ENCODE results near the gene YY1.
"Not testable (repeated sequence)": the region's sequence is repeated elsewhere in the genome, so short reads cannot be mapped to it uniquely, and the experiment has no call there.

The YY1 gene

GRCh38 chr14:100238419-100239210, at the start of gene YY1:
Gene YY1 (plus strand): TSS chr14:100239144. CDS start chr14:100239245, 101 bp downstream.
- peak; percentile 99 for DNase-seq (ENCODE audit: low spot score)

- DNase-seq (ENCODE audit: low spot score), result no peak
Observed at GRCh38 chr14:100190126-100190525, 48.8 kb upstream of the YY1 start.

GRCh38 chr14:100191584-100192249, 47.2 kb upstream of the YY1 start:
- no peak for DNase-seq (ENCODE audit: low spot score)

GRCh38 chr14:100192250-100192671, 46.7 kb upstream of the YY1 start:
- no peak for DNase-seq (ENCODE audit: low spot score)

- DNase-seq (ENCODE audit: low spot score), result peak; percentile 99
Observed at GRCh38 chr14:100192672-100193416, 46.1 kb upstream of the YY1 start.

DNA sequence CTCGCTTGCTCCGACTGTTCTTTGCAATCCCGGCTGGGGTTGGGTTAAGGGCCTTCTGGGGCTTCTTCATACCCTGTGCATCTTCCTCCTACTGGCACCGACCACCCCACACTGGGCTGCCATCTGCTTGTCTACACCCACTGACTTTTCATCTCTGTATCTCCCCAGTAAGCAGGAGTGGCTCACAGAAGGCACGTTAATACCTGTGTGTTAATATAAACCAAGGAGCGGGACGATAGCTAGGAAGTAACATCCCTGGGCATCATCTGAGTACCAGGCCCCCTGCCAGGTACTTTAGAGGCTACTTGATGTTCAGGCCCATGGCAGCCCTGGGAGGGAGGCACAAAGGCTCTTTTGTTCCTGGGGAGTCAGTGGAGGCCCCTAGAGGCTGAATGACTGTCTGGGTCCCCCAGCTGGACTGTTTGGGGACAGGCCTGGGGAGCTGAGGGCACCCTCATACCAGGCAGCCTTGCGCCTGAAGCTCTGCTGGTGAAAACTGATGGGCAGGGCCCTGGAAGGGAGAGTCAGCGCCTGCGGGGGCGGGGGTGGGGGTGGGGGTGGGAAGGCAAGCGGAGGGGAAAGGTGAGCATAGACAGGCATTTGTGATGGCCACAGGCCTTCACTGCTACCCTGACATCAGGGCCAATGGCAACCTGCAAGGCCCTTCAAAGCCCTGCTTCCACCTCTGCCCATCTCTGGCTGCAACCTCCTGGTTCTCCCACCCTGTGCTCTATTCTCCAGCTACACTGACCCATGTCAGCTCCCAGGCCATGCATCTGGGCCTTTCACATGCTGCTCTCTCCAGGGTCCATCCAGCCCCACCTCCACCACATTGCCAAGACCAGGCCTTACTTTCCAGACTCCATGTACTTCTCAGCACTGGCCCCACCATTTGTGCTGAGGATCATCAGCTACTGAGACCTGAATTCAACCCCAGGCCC, 45.3 kb upstream of the YY1 start:
- no peak for DNase-seq (ENCODE audit: low spot score)

DNA sequence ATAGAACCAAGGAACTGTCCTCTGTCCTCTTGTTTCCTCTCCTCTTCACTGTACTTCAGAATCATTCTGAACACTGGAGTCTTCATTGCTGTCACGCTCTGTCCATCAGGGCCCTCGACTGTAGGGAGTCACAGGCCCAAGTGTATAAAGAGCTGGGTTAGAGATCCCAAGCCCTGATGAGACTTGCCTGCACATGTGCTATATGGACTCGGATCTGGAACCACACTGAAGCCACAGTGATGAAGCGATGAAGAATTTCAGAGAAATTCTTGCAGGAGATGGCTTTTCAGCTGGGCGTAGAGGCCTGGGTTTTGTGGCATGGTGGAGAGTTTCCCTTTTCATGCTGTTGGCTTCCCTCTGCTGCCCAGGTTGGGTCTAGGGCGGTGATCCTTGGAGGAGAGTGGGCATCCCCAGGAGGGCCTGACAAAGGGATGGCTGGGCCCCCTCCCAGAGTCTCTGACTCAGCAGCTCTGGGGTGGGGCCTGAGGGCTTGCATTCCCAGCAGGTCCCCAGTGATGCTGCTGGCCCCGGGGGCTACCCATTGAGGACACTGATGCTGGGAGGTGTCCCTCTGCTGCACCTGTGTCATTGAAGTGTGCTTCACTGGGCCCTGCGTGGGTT, 39.6 kb upstream of the YY1 start:
- DNase-seq (ENCODE audit: low spot score), result no peak

DNA sequence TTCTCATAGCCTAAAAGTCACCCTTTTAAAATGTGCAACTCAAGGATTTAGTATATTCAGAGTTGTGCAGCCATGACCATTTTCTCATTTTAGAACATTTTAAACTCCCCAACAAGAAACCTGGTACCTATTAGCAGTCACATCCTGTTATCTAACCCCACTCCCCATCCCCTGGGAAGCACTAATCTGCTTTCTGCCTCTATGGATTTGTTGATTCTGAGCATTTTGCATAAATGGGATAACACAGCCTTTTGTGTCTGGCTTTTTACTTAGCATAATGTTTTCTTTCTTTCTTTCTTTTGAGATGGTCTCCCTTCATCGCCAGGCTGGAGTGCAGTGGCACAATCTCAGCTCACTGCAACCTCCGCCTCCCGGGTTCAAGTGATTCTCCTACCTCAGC, 38.6 kb upstream of the YY1 start:
- DNase-seq (ENCODE audit: low spot score), result no peak

DNA sequence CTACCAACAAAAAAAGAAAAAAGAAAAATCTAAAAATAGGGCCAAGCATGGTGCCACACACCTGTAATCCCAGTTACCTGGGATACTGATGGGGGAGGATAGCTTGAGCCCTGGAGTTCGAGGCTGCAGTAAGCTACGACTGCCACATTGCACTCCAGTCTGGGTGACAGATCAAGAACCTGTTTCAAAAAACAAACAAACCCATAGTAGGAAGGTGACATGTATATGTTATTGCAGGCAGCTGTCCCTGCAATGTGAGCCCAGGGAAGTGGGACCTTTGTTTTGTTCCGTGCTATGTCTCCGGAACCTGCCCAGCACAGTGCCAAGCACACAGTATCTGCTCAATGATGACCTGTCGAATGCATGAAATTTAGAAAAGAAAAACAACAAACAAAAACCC, 37.2 kb upstream of the YY1 start:
- DNase-seq (ENCODE audit: low spot score), result no peak

DNA sequence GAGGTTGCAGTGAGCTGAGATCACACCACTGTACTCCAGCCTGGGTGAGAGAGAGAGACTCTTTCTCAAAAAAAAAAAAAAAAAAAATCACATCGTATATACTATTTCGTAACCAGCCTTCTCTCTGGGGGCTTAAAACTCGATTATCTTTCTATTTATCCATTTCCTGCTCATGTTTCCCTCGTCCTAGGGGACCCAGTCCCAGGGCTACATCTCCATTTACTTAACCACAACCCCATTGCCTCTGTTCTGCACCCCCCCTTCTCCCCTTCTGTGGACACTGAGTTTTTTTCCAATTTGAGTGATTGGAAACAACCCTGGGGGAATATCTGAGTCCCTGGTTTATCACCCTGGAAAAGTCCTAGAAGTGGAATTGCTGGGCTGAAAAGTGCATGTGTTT, 36.2 kb upstream of the YY1 start:
- DNase-seq (ENCODE audit: low spot score), result no peak

- no peak for DNase-seq (ENCODE audit: low spot score)
Observed at GRCh38 chr14:100203146-100203545, 35.8 kb upstream of the YY1 start.

DNA sequence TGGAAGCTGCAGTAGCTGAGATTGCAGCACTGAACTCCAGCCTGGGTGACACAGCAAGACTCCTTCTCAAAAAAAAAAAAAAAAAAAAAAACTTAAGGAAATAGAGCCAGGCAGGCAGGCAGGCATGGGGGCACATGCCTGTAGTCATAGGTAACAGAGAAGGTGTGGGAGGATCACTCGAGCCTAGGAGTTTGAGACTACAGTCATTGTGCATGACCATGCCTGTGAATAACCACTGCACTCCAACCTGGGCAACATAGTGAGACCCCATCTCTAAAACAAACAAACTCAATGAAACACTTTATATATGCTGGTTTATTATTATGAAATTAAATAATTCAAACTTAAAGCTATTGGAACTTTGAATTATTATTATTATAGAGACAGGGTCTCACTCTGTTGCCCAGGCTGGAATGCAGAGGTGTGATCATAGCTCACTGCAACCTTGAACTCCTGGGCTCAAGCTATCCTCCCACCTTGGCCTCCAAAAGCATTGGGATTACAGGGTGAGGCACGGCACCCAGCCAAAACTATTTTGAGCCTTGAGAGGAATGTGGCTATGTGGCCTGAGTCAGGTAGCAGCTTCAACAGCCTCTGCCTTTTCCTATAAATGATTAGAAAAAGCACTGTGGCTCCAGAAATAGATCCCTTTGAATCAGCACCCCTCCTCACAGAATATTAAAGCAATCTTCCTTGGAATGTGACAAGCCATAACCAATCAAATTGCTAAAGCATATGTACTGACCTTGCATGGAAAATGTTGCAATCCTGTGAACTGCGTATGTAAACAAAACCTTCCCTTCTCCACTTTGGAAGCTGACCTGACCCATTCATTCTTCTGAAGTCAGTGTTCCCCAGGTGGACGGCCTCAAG, 34.7 kb upstream of the YY1 start:
- no peak for DNase-seq (ENCODE audit: low spot score)

DNA sequence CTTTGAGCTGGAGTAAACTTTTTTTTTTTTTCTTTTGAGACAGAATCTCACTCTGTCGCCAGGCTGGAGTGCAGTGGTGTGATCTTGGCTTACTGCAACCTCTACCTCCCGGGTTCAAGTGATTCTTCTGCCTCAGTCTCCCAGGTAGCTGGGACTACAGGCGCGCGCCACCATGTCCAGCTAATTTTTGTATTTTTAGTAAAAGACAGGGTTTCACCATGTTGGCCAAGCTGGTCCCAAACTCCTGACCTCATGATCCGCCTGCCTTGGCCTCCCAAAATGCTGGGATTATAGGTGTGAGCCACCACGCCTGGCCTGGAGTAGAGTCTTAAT, 34.1 kb upstream of the YY1 start:
- not testable (repeated sequence) for DNase-seq (ENCODE audit: low spot score)

DNA sequence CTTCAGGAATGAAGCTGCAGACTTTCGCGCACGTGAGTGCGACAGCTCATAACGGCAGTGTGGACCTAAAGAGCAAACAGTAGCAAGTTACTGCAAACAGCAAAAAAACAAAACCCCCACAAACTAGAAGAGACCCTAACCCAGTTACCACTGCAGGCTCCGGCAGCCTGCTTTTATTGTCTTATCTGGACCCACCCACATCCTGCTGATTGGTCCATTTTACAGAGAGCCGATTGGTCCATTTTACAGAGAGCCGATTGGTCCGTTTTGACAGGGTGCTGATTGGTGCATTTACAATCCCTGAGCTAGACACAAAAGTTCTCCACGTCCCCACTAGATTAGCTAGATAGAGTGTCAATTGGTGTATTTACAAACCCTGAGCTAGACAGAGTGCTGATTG, 31.4 kb upstream of the YY1 start:
- DNase-seq (ENCODE audit: low spot score), result not testable (repeated sequence)

- DNase-seq (ENCODE audit: low spot score), result not testable (repeated sequence)
Observed at GRCh38 chr14:100208136-100208535, 30.8 kb upstream of the YY1 start.

DNA sequence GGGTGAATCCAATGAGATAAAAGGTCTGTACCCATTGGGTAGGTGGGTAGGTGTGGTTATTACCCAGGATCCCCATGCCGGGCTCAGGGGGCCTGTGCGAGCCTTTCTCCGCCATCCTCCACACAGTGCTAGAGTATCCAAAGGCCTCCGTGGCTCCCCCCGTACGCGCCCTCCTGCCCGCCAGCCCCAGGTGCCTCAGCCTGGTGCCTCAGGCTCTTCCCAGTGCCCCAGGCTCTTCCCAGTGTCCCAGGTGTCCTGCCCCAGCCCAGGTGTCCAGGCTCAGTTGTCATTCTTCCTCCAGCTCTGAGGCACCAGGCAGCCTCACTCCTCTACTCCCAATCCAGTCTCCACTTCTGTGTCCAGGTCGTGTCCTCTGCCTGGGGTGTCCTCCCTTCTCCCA, 27.6 kb upstream of the YY1 start:
- no peak for DNase-seq (ENCODE audit: low spot score)

DNA sequence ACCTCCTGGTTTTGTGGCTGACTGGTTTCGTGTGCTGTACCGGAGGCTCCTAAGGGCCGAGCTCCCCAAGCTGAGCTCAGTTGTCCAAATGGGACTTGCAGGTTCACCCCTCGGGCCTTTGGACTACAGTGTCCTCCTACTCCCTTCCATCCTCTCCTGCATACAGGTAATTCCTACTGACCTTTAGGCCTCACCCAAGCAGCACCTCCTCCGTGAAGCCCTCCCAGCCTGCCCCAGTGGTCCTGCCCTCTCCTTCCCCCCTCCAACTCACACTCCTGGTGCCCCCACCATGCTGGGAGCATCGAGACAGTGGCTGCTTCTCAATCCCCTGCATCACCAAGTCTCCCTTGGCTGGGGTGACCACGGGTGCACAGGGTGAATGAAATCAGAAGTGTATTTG, 27.1 kb upstream of the YY1 start:
- no peak for DNase-seq (ENCODE audit: low spot score)

DNA sequence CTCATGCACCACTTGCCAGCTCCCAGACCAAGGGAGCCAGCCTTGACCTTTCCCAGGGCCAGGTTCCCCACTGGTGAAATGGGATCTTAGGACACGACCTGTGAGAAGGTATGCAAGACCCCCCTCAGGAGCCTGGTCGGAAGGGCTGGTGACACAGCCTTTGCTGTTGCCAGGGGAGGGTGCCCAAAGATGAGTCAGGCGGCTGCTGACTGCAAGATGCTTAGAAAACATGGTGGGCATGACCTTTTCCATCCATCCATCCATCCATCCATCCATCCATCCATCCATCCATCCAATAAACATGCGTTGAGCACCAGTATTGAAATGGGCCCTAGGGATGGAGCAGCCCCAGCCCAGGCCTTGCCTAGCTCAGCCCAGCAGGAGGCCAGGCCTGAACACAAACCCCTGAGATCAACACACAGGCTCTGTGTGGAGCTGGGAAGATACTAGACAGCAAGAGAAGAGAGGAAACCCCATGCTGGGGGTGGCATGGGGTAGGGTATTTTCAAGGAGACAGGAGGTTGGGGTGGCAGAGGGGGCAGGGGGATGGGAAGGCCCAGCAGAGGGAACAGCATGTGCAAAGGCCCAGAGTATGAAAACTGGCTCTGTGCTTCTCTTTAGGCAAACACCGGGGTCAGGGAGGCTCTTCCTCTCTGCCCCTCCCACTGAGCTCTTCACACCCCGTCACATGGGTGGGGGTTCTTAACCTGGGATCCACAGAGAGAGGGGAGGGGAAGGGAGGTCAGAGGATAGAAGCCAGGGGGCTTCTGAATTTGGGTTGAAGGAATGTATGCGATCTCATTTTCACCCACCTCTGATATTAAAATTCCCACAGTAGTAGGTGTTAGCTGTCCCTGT, 26.2 kb upstream of the YY1 start:
- no peak for DNase-seq (ENCODE audit: low spot score)

GRCh38 chr14:100213587-100213955, 25.4 kb upstream of the YY1 start:
- no peak for DNase-seq (ENCODE audit: low spot score)

Measured in AG20443 (cell line).